Fibroblast of lung (primary cell): ENCODE data around the gene MAML3. TPM values are rescaled to one million over a fixed set of nuclear protein-coding genes. Genes with fewer than 3 reads are reported as not detected.

ENCODE experiments used
- DNase-seq, 2 donors: peaks; one replicate each; pipeline versions ENCODE4 v3.0.0 to v3.0.0-alpha.2; 2010; ENCODE audit warnings: low read depth in 2 of 2
- H2AFZ ChIP-seq: 2 replicates; pipeline ENCODE4 v1.5.1; 2012; ENCODE audit warnings: low read length, control low read depth, inconsistent platforms
- H3K27ac ChIP-seq: 2 replicates; pipeline ENCODE4 v1.5.1; 2011; ENCODE audit warnings: low read length, control low read depth; ENCODE audit not compliant: insufficient read depth
- H3K27me3 ChIP-seq: 2 replicates; pipeline ENCODE4 v1.5.1; 2011; ENCODE audit warnings: mild to moderate bottlenecking, low read length; ENCODE audit not compliant: control insufficient read depth, insufficient read depth
- H3K36me3 ChIP-seq: 2 replicates; pipeline ENCODE4 v1.5.1; 2011; ENCODE audit warnings: low read length; ENCODE audit not compliant: control insufficient read depth, insufficient read depth
- H3K4me1 ChIP-seq: 2 replicates; pipeline ENCODE4 v1.5.1; 2011; ENCODE audit warnings: low read length; ENCODE audit not compliant: control insufficient read depth, insufficient read depth; ENCODE audit errors: extremely low read depth
- H3K4me2 ChIP-seq: 2 replicates; pipeline ENCODE4 v1.5.1; 2011; ENCODE audit warnings: low read length, control low read depth; ENCODE audit not compliant: insufficient read depth; ENCODE audit errors: extremely low read depth
- H3K4me3 ChIP-seq, 4 experiments: fragments of 200-600 bp in 1 of 4; sonication (generic) in 1 of 4; replicated peaks in 1 of 4; 2 replicates each; pipeline ENCODE4 v1.5.1; 2011 to 2016; ENCODE audit warnings: low read length in 4 of 4, low read depth in 3 of 4, mild to moderate bottlenecking in 3 of 4, control low read depth in 2 of 4, inconsistent platforms in 1 of 4, mixed read lengths in 1 of 4; ENCODE audit not compliant: insufficient read depth in 1 of 4; ENCODE audit errors: control extremely low read depth in 1 of 4
- H3K79me2 ChIP-seq: 2 replicates; pipeline ENCODE4 v1.5.1; 2012; ENCODE audit warnings: mild to moderate bottlenecking, low read length, inconsistent platforms; ENCODE audit not compliant: control insufficient read depth, insufficient read depth
- H3K9ac ChIP-seq: 2 replicates; pipeline ENCODE4 v1.5.1; 2011; ENCODE audit warnings: mild to moderate bottlenecking, low read length, control low read depth; ENCODE audit not compliant: insufficient read depth
- H3K9me3 ChIP-seq: 2 replicates; pipeline ENCODE4 v1.5.1; 2012; ENCODE audit warnings: low read depth, low read length; ENCODE audit not compliant: control insufficient read depth, insufficient read depth
- H4K20me1 ChIP-seq: 2 replicates; pipeline ENCODE4 v1.5.1; 2011; ENCODE audit warnings: low read length; ENCODE audit not compliant: control insufficient read depth, insufficient read depth; ENCODE audit errors: extremely low read depth
- EZH2 ChIP-seq: IDR thresholded peaks from 2 replicates; pipeline ENCODE4 v1.5.1; 2012; ENCODE audit warnings: low read length, control low read depth, mild to moderate bottlenecking; ENCODE audit errors: missing control alignments
- polyA plus RNA-seq, 2 donors: library from polyadenylated mRNA; depleted of rRNA in 1 of 2; stranded (reverse) in 1 of 2; unstranded in 1 of 2; fragments of >200 nt; gene quantifications; 2 replicates each; pipeline ENCODE4 v1.2.1, GENCODE V29; 2011 to 2012; ENCODE audit warnings: missing spikeins in 1 of 2
- total RNA-seq: library from RNA; depleted of rRNA; stranded (reverse); fragments of >200 nt; gene quantifications from 2 replicates; pipeline ENCODE4 v1.2.1, GENCODE V29; 2014
- TF ChIP-seq, protein P1 (sequence below), 2 donors: IDR thresholded peaks in 1 of 2; conservative IDR thresholded peaks in 1 of 2; 1 replicate in 1 of 2; 2 replicates in 1 of 2; pipeline ENCODE4 v1.5.1; 2011 to 2012; ENCODE audit warnings: low read length in 2 of 2, control low read depth in 1 of 2, inconsistent platforms in 1 of 2, low read depth in 1 of 2, mild to moderate bottlenecking in 1 of 2

The MAML3 gene
- total and polyA plus RNA-seq, 2 donors (not counting 1 experiment from before 2014, with no cell fraction given), result 2.0 to 2.8 TPM

DNA sequence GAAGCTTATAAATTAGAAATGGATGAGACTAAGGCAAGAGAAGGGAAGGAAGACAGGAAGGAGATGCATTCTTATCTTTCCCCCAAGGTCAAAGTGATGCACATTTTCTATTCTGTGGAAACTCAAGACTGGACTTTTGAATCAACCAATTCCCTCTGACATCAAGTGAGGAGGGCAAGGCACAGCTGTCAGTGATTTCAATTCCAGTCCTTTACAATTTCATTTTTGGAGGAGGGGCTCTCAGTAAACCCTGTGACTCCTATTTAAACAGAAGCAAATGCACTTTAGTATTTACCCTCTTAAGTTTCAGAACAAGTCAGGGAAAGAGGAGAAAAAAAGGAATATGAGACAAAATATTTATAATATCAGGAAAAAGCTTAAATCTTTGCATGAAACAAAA is 354.4 kb downstream of the MAML3 start:
- Histone ChIP-seq H3K4me2 (no peak overlapping the region), H3K9me3 (no peaks in the 10 kb centered on the region), H3K27me3 (no peaks in the 10 kb centered on the region), H3K9ac (no peak overlapping the region), H3K36me3 (no peaks in the 10 kb centered on the region), H2AFZ (no peak overlapping the region), H4K20me1 (no peaks in the 10 kb centered on the region), H3K79me2 (no peaks in the 10 kb centered on the region), H3K4me3 (no peak overlapping the region), H3K27ac (no peak overlapping the region), H3K4me1 (peaks cover 10% of the 10 kb centered on the region)
- DNase-seq, result peak in 1 of 2 donors; percentile 12
- TF ChIP-seq EZH2, result no peak
- TF ChIP-seq, protein P1, sequence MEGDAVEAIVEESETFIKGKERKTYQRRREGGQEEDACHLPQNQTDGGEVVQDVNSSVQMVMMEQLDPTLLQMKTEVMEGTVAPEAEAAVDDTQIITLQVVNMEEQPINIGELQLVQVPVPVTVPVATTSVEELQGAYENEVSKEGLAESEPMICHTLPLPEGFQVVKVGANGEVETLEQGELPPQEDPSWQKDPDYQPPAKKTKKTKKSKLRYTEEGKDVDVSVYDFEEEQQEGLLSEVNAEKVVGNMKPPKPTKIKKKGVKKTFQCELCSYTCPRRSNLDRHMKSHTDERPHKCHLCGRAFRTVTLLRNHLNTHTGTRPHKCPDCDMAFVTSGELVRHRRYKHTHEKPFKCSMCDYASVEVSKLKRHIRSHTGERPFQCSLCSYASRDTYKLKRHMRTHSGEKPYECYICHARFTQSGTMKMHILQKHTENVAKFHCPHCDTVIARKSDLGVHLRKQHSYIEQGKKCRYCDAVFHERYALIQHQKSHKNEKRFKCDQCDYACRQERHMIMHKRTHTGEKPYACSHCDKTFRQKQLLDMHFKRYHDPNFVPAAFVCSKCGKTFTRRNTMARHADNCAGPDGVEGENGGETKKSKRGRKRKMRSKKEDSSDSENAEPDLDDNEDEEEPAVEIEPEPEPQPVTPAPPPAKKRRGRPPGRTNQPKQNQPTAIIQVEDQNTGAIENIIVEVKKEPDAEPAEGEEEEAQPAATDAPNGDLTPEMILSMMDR (conservative IDR thresholded peaks at IDR 0.05 in 1 of 2, IDR thresholded peaks at IDR 0.05 in 1 of 2; ENCODE audit: low read depth in 1 of 2, low read length in 2 of 2), result no peak

DNA sequence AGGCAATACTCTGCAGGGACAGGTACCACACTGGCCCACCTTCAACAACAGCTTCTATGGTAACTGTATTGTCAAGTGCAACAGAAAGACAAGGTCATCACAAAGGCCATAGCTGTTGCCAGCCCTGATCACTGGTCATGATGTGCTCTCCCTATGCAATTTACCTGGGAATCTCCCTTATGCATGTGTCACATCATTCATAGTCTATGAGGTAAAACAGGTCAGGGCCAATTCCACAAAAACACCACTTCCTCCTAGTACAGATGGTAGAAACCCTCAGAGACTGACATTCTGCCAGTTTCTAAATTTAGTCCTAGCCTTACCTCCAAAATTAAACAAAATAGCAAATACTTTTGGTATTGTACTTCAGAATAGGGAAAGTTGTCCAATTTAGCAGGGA is 355.5 kb downstream of the MAML3 start:
- H3K27ac ChIP-seq, result no peak overlapping the region

DNA sequence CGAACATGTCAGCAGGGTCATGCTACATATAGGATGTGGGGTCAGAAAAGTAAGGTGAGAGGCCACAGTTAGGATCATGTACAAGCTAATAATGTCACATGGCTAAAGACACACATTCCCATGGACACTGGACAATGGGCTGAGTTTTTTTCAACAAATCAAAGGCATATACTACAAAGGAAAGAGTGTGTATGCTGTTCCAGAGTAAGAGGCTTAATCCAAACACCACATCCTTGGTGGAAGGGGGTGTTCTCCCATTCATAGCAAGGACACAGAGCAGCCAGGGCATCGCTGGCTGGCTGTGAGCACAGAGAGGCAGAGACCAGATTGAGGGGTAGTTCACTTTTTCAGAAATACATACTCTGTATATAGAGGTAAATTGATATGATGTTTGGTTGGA is 356.7 kb downstream of the MAML3 start:
- Histone ChIP-seq H3K36me3 (no peaks in the 10 kb centered on the region), H2AFZ (no peak overlapping the region), H3K9ac (no peak overlapping the region), H4K20me1 (no peaks in the 10 kb centered on the region), H3K4me2 (no peak overlapping the region), H3K27me3 (no peaks in the 10 kb centered on the region), H3K4me1 (peaks cover 11% of the 10 kb centered on the region), H3K4me3 (no peak overlapping the region), H3K79me2 (no peaks in the 10 kb centered on the region), H3K27ac (no peak overlapping the region), H3K9me3 (no peaks in the 10 kb centered on the region)
- TF ChIP-seq, protein P1 (conservative IDR thresholded peaks at IDR 0.05 in 1 of 2, IDR thresholded peaks at IDR 0.05 in 1 of 2; ENCODE audit: low read depth in 1 of 2, low read length in 2 of 2), result no peak
- TF ChIP-seq EZH2, result no peak
- DNase-seq, result no peak

More for the DNA sequence above, 355.5 kb downstream of the MAML3 start:
- Histone ChIP-seq H3K4me2 (no peak overlapping the region), H3K9ac (no peak overlapping the region), H3K4me1 (peaks cover 11% of the 10 kb centered on the region), H3K36me3 (no peaks in the 10 kb centered on the region), H3K9me3 (no peaks in the 10 kb centered on the region), H2AFZ (no peak overlapping the region), H3K4me3 (no peak overlapping the region), H3K79me2 (no peaks in the 10 kb centered on the region), H4K20me1 (no peaks in the 10 kb centered on the region), H3K27me3 (no peaks in the 10 kb centered on the region)
- DNase-seq, result peak in 1 of 2 donors; percentile 40
- TF ChIP-seq EZH2, result no peak
- TF ChIP-seq, protein P1 (conservative IDR thresholded peaks at IDR 0.05 in 1 of 2, IDR thresholded peaks at IDR 0.05 in 1 of 2; ENCODE audit: low read depth in 1 of 2, low read length in 2 of 2), result no peak
